Progenitor cell of endocrine pancreas (in vitro differentiated cells): ENCODE measurements around the gene POC1A. TPM values are rescaled to one million over a fixed set of nuclear protein-coding genes. Genes with fewer than 3 reads are reported as not detected.

Experiments
- DNase-seq: peaks from one replicate; pipeline ENCODE4 v3.0.0; 2021; ENCODE audit warnings: low spot score; ENCODE audit not compliant: unreplicated experiment
- H3K27ac Mint-ChIP-seq: 2 replicates; pipeline ENCODE4 v1.8.0; 2021; ENCODE audit warnings: mild to moderate bottlenecking, moderate library complexity, mixed read lengths
- H3K27me3 Mint-ChIP-seq: 2 replicates; pipeline ENCODE4 v1.8.0; 2021; ENCODE audit warnings: mixed read lengths
- H3K36me3 Mint-ChIP-seq: 2 replicates; pipeline ENCODE4 v1.8.0; 2022; ENCODE audit warnings: mixed read lengths; ENCODE audit not compliant: insufficient read depth
- H3K4me1 Mint-ChIP-seq: 2 replicates; pipeline ENCODE4 v1.8.0; 2021; ENCODE audit warnings: low read depth, mixed read lengths
- H3K4me3 Mint-ChIP-seq: 2 replicates; pipeline ENCODE4 v1.8.0; 2021; ENCODE audit warnings: low read depth, mild to moderate bottlenecking, moderate library complexity, mixed read lengths
- H3K9me3 Mint-ChIP-seq: 2 replicates; pipeline ENCODE4 v1.8.0; 2021; ENCODE audit warnings: low read depth, mixed read lengths
- total RNA-seq: library from RNA; stranded (reverse); gene quantifications from 2 replicates; pipeline ENCODE4 v1.2.1, GENCODE V29; 2021
- TF ChIP-seq, protein P1 (sequence below): fragments of 200-600 bp; sonication (generic); IDR thresholded peaks from one replicate; pipeline ENCODE4 v1.5.0; 2021; ENCODE audit warnings: antibody characterized with exemption, mild to moderate bottlenecking; ENCODE audit not compliant: unreplicated experiment

POC1A gene
- total RNA-seq, 1 donor from 2014 or later, result 14.5 TPM

DNA sequence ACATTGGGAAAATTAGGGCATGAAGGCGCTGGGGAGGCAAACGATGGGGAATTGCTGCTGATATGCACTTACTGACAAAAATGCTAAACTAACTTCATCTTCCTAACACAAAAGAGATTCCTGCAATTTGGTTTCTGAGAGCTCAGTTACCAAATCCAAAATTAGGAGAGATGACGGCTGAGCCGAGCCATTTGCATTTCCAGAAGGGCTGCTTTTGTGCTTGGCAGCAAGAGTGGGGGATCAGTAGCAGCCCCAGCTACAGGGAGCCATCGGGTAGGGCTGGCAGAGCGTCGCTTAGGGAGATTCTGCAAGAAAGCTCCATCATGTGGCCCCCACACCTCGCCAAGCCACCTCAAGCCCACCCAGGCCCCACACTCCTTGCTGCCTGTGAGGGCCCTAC lies 81.8 kb downstream of the POC1A start:
- Mint-ChIP-seq H3K4me3 (no peak overlapping the region), H3K36me3 (no peaks in the 10 kb centered on the region), H3K9me3 (no peaks in the 10 kb centered on the region), H3K27ac (no peak overlapping the region), H3K27me3 (peaks cover under 1% of the 10 kb centered on the region), H3K4me1 (no peaks in the 10 kb centered on the region)
- no peak for DNase-seq
- TF ChIP-seq, protein P1, sequence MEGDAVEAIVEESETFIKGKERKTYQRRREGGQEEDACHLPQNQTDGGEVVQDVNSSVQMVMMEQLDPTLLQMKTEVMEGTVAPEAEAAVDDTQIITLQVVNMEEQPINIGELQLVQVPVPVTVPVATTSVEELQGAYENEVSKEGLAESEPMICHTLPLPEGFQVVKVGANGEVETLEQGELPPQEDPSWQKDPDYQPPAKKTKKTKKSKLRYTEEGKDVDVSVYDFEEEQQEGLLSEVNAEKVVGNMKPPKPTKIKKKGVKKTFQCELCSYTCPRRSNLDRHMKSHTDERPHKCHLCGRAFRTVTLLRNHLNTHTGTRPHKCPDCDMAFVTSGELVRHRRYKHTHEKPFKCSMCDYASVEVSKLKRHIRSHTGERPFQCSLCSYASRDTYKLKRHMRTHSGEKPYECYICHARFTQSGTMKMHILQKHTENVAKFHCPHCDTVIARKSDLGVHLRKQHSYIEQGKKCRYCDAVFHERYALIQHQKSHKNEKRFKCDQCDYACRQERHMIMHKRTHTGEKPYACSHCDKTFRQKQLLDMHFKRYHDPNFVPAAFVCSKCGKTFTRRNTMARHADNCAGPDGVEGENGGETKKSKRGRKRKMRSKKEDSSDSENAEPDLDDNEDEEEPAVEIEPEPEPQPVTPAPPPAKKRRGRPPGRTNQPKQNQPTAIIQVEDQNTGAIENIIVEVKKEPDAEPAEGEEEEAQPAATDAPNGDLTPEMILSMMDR, result no peak

DNA sequence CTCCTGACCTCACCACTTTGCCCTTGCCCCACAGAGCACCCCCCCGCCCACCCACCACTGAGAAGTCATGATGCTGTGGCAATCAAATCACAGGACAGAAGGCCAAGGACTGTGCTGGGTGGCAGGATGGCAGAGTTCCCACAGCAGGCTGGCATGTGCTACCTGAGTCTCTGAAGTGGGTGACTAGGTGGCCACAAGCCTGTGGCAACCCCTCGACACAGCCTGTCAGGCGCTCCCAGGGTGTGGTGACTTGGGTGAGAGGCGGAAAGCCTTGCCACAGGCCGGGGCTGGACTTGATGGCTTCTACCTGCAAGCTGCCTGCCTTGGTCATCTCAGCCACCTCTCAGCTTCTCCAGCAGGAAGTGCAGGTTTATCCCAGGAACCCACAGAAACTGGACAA lies 82.2 kb downstream of the POC1A start:
- TF ChIP-seq, protein P1, result no peak
- Mint-ChIP-seq H3K27ac (no peak overlapping the region), H3K4me1 (no peaks in the 10 kb centered on the region), H3K27me3 (peaks cover 2% of the 10 kb centered on the region), H3K9me3 (no peaks in the 10 kb centered on the region), H3K4me3 (no peak overlapping the region), H3K36me3 (no peaks in the 10 kb centered on the region)
- no peak for DNase-seq

DNA sequence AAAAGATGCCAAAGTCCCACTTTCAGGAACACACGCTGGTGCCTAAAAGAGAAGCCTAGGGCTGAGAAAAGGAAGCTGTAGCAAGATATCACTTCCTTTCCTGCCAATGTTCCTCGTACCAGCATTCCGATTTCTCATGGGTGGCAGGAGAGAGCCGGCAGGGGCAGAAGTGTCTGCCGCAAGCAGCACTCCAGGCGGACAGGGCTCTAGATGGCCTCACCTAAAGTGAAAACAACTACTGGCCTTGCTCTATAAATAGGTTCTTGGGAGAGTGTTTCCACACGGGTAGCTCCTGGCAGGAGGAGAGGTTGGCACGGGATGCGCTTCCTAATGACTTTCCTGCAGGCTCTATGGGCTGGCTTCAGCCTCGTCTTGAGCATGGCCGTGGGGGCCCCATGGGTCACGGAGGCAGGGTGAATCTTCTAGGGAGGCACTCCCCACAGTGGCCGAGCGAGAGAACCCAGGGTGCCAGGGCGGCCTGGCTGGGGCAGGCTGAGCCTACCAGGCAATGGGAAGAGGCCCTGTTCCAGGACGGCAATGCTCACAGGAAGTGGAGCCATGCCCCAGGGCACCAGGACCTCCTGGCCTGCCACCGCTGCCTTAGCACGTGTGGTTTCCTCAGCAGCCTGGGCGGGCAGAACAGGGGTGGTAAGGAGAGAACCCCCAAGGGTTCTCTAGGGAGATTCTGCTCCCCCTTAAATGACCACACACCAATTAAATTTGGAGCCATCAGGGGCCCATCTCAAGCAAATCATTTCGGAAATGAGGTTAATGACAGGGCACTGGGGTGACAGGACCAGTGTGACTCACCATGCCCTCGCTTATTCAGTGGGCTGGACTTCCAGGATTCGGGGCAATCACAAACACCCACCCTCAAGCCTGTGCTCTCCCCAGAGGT lies 83.2 kb downstream of the POC1A start:
- Mint-ChIP-seq H3K27me3 (peaks cover 2% of the 10 kb centered on the region), H3K9me3 (no peaks in the 10 kb centered on the region), H3K4me3 (no peak overlapping the region), H3K27ac (no peak overlapping the region), H3K4me1 (no peaks in the 10 kb centered on the region), H3K36me3 (no peaks in the 10 kb centered on the region)
- TF ChIP-seq, protein P1, result no peak
- no peak for DNase-seq

DNA sequence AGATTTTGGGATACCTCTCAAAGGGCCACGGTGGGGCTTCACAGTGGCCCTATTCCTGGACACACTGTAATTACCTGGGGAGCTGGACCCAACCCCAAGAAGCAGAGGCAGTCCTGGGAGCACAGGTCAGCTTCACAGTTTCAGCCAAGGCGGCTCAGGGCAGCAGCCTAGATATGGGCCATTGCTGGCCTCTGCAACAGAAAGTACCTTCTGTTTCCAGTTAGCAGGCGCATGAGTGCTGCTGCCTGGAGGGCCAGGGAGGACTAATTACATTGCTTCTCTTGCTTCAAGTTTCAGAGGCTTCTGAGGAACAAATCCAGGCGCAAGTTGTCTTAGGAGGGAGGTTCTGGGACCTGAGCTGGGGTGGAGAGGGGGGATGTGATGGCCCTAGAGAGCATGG lies 84.4 kb downstream of the POC1A start:
- no peaks in the 10 kb centered on the region for H3K9me3 Mint-ChIP-seq
- no peak overlapping the region for H3K4me3 Mint-ChIP-seq
- no peak for DNase-seq
- H3K27me3 Mint-ChIP-seq, result peaks cover 2% of the 10 kb centered on the region
- no peaks in the 10 kb centered on the region for H3K4me1 Mint-ChIP-seq
- peak overlapping the region; percentile 31 for H3K27ac Mint-ChIP-seq
- H3K36me3 Mint-ChIP-seq, result no peaks in the 10 kb centered on the region
- TF ChIP-seq, protein P1, result no peak

DNA sequence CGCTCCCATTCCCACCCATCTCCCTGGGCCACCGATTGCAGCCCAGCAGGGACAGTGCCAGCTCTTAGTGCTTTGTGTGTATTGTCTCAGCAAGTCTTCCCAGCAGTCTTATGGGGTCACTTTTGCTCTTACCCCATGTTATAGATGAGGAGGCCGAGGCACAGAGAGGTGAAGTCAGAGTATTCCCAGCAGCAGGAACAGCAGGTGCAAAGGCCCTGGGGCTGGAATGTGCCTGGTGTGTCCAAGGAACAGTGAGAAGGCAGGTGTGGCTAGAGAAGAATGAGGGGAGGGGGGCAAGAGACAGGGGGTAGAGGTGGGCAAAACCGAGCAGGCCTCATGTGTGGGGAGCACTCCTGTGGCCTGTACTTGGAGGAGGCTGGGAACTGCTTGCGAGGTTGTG lies 85.1 kb downstream of the POC1A start:
- Mint-ChIP-seq H3K27me3 (peaks cover 5% of the 10 kb centered on the region), H3K4me1 (no peaks in the 10 kb centered on the region), H3K9me3 (no peaks in the 10 kb centered on the region), H3K36me3 (no peaks in the 10 kb centered on the region), H3K27ac (no peak overlapping the region), H3K4me3 (no peak overlapping the region)
- TF ChIP-seq, protein P1, result no peak
- no peak for DNase-seq
